ENCODE results near the gene SPATA13.
"Not testable (repeated sequence)": the region's sequence is repeated elsewhere in the genome, so short reads cannot be mapped to it uniquely, and the experiment has no call there.

DNA sequence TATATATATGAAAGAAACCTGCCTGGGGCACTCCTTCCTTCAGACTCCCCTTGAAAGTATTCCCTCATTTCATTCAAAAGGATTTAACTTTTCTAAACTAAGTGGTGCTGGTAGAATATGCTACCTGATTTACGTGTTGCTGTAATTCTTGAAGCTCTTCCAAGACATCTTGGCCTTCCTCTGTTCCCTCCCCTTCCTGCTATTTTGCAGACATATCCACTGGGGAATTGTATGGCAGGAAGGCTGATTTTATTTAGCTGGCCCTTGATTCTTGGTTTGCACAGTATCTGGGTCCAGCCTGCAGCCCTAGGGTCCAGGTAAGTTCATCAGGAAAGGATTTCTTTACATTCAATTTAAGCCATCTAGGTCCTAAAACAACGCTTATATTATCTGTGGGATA is 148.8 kb downstream of the SPATA13 start, which contains the start of gene C1QTNF9:
- not testable (repeated sequence) for TF ChIP-seq POLR2A (IDR thresholded peaks at IDR 0.05); POLR2AphosphoS5 (IDR thresholded peaks at IDR 0.05; ENCODE audit: insufficient read depth in 1 of 2, low read depth in 1 of 2)
- TF ChIP-seq, protein P1, sequence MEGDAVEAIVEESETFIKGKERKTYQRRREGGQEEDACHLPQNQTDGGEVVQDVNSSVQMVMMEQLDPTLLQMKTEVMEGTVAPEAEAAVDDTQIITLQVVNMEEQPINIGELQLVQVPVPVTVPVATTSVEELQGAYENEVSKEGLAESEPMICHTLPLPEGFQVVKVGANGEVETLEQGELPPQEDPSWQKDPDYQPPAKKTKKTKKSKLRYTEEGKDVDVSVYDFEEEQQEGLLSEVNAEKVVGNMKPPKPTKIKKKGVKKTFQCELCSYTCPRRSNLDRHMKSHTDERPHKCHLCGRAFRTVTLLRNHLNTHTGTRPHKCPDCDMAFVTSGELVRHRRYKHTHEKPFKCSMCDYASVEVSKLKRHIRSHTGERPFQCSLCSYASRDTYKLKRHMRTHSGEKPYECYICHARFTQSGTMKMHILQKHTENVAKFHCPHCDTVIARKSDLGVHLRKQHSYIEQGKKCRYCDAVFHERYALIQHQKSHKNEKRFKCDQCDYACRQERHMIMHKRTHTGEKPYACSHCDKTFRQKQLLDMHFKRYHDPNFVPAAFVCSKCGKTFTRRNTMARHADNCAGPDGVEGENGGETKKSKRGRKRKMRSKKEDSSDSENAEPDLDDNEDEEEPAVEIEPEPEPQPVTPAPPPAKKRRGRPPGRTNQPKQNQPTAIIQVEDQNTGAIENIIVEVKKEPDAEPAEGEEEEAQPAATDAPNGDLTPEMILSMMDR (IDR thresholded peaks at IDR 0.05), result not testable (repeated sequence)

Measured in vagina (tissue), 2 donors.